GM18519 (cell line): ENCODE measurements around the gene PDZD7.

Experiments
- ATAC-seq: cut with Tn5 transposase; IDR thresholded peaks from one replicate; pipeline ENCODE4 v1.9.1; 2021; ENCODE audit warnings: mild to moderate bottlenecking, moderate library complexity; ENCODE audit not compliant: unreplicated experiment, low FRiP score

Gene PDZD7

DNA sequence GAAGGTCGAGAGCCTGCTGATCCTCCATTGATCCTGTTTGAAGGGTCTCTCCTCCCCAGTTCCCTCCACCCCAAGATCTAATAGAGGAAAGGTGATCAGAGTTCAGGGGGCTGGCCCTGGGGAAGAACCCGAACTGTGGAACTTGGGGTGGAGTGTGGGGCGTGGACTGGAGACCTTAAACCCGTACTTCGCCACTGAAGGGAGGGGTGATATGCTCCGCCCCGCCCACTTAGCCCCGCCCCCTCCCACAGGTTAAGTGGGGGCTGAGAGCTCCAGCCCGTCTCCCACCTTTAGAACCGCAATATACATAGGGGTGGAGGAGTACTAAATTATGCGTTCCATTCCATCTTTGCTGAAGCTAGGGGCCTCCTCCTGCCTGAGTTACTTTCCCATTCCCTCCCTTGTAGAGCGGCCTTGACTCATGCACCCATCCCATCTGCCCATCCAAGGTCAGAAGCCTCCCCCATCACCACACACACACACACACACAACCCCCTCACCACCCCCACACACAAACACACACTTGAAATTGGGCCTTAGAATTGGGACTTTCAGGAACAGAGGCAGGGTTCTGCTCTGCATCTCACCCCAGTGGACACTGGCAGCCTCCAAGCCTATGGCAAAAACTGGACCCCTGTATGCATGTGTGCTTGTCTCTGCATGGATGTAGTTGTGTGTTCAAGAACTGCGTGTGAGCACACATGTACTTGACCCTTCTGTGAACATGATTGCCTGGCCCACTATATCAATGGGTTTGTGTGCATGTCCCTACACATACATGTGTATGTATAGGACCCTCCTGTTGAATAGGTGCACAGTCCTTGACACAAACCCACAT, 60.6 kb downstream of the PDZD7 start:
- no peak for ATAC-seq

DNA sequence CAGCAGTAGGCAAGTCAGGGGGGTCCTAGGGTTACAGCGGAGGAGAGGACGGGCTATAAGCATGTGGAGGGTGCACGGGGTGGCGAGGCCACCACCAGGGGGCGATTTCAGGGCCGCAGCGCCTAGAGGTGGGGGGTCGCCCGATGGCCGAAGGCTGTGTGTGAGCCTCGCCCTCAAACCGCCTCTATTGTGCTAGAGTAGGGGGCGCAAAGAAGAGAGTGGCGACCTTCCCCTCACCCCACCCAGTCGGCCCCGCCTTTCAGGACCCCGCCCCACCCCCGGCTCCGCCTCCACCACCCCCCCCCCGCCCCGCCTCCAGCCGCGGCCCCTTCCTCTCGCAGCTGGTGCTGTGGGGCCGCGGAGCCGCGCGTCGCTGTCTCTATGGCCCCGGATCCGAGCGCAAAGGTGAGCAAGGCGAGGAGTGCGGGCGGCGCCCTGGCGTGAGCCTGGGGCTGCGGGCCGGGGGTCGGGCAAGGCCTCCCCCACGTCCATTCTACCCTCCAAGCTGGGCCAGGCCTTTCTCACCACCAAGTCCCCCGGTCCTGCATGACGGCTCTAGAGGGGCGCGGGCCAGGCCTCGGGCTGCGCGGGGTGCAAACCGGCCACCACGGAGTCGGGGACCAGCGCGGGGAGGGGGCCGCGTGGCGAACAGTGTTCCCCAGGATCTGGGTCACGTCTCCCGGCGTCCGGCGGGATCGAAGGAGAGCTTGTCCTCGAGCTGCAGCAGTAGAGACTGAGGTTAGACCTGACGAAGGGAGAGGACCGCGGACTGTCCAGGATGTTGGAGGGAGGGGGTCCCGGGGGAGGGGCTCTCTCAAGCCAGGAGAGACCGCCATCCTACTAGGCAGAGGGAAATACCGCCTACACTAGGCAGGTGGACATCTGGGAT, 61.5 kb downstream of the PDZD7 start, which contains the start of gene SEMA4G:
Gene SEMA4G (plus strand): TSS at position 318 of the 889 bp plus-strand sequence. CDS start 3,409 bp downstream, outside the sequence.
- no peak for ATAC-seq

DNA sequence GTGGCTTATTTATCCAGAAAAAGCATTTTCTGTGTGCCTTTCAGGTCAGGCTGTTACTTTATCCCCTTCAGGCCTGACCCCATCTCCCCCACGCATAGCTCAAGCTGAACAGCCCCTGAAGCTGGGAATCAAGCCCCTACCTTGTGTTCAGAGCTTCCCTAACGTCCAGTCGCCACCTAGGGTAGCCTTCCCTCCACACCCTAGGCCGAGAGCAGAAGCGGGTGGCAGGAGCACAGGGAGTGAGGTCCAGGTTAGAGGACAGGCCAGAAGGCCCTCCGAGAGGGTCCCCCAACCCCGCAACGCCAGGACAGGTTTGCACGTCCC, 62.1 kb downstream of the PDZD7 start:
- no peak for ATAC-seq

DNA sequence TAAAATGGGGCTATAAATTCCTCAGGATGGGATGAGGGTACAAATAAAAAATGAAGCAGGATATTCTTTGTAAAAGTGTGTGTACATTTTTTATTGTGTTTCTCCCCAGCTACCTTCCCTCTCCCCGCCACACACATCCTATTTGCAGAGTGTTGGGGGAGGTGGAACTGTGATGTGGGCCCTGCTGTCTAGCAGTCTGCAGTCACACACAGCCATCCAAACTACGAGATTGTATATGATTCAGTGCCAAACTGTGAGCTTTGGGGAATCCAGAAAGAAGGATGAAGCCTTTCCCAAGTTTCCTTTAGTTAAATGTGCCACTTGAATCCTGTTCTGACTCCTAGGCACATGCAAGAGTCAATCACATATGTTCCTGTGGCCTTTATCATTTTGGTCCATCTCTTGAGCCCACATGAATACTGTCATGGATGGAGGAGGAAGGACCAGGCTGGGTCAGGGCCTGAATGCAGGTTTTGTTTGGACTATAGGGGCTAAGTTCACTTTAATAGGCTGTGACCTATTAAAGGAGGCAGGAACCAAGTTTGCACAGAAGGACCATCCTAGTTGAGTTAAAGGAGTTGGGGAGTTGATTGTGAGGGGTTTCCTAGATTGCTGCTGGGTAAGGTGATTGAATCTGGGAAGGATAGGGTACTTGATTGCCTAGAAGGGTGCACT, 62.7 kb downstream of the PDZD7 start:
- ATAC-seq: no peak

DNA sequence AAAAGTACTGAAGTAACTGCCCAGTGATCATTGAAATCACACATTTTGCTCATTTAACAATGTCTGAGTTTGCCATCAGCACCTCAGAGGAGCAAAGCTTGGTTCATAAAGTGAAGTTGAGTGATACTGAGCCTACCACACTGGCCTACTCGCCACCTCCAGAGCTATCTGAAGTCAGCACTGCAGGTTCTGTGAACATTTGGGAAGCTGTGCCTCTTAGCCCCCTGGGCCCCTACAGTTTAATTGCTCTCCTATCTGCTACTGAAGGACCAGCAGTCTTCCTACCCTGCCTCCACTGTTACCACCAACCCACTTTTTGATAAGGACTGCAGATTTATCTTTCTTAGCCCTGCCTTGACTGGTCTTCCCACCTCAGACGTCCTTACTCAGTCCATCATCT, 63.6 kb downstream of the PDZD7 start:
- no peak for ATAC-seq

DNA sequence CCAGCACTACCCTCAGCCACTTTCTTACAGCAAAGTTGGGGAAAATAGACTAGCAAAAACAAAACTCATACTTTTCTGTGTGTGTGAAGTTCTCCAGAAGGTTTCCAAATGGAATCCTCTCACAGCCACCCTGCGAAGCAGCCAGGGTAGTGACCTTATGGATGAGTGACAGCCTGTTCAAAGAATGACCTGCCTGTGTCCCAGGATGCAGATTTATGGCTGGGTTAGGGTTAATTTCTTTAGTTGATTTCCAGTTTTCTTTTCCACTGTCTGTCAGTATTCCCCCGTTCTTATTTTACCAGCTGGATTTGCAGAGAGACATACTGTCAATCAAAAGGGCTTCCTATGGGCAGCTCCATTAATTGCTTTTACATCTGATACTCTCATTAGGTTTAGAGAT, 64.0 kb downstream of the PDZD7 start:
- ATAC-seq: no peak

DNA sequence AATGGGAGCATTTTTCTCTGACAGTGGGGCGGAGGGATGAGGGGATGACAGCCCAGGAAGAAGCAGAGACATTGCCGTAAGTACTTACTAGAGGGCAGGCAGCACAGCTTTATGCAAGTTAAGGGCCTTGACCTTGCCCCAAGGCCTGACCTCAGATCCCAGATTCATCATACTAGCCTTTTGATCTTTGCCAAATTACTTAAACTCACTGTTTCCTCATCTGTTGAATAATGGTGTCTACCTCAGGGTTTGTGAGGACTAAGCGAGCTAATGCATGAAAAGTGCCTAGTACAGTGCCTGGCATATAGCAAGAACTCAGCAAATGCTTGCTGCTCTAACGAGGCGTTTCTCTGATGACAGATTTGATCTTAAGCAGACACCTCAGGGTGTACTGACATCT, 65.1 kb downstream of the PDZD7 start:
- ATAC-seq: no peak

DNA sequence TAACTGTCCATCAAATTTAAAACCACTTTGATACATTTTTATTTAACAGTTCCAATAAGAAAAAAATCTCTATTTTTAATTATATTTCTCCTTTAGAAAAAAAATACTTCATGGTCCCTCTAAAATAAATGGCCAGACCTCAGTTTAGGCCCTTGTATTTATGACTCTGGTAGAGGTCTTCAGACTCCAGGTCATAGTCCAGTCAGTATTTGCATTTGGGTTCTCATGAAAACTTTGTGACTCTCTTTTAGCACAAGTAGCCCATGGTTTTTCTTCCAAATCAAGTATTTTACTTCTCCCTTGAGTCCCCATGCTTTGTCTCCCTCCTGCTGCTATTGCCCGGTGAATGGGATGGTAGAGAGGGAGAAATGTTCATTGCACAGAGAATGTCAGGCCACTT, 67.1 kb downstream of the PDZD7 start:
- ATAC-seq: no peak

DNA sequence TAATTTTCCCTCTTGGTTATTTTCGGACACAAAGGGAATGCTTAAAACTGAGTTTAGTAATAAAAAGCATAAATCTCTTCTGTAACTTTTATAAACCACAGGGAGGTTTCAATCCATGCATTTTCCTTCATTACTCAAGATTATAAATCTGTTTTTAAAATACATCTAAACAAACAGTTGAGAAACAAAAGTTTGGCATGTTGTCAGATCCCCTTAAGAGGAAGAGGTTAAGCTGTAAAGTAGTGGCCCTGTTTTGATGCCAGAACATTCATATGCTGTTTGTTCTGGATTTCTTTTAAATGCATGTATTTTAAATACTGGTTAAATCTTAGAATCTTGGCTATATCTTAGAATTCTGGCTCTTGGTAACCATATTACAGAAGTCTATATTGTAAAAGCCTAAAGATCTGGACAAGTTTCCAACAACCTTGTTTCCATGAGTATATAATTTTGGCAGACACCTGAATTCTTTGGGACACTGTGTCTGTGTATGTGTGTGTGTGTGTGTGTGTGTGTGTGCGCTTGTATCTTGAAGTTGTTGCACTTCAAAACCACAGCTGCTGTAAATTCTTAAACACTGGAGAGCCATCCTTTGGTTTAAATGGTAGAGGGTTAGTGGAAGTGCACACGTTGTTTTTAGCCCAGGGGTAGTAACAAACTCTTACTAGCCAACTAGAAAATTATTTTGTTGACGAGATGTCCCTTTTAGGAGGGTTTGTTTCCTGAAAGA, 68.4 kb downstream of the PDZD7 start:
- ATAC-seq: no peak

DNA sequence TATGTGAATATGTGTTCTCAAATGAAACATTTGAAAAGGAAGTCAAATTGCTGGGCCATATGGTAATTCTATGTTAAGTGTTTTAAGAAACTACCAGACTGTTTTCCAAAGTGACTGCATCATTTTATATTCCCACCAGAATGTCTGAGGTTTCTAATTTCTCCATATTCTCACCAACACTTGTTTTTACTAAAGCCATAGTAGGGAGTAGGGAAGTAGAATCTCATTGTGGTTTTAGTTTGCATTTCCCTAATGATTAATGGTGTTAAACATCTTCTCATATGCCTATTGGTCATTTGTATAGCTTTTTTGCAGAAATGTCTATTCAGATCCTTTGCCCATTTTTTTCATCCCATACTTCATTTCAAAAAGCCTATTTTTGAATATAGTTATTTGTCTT, 70.7 kb downstream of the PDZD7 start:
- no peak for ATAC-seq
